Tibial artery (tissue), 4 donors: ENCODE measurements around the gene ANKRD61.
"Not testable (repeated sequence)": the region's sequence is repeated elsewhere in the genome, so short reads cannot be mapped to it uniquely, and the experiment has no call there.

ENCODE experiments used
- DNase-seq, 2 donors: peaks; one replicate each; pipeline ENCODE4 v3.0.0-alpha.2; 2019
- H3K27ac ChIP-seq, 2 donors: fragments of 200-600 bp; sonication (generic) in 1 of 2; 1 replicate in 1 of 2; 2 replicates in 1 of 2; pipeline ENCODE4 v1.5.1; 2018 to 2019; ENCODE audit warnings: mild to moderate bottlenecking in 1 of 2
- H3K27me3 ChIP-seq, 2 donors: fragments of 200-600 bp; sonication (generic) in 1 of 2; one replicate each; pipeline versions ENCODE4 v1.5.1 to v1.6.0; 2016 to 2019
- H3K36me3 ChIP-seq, 3 donors: fragments of 200-600 bp; sonication (generic) in 2 of 3; one replicate each; pipeline ENCODE4 v1.5.1; 2016 to 2019; ENCODE audit warnings: mild to moderate bottlenecking in 2 of 3
- H3K4me1 ChIP-seq, 4 donors: fragments of 200-600 bp; sonication (generic) in 2 of 4; 1 replicate in 3 of 4; 2 replicates in 1 of 4; pipeline ENCODE4 v1.5.1; 2016 to 2019
- H3K4me3 ChIP-seq, 2 donors: fragments of 200-600 bp; sonication (generic) in 1 of 2; 1 replicate in 1 of 2; 2 replicates in 1 of 2; pipeline ENCODE4 v1.5.1; 2018 to 2019; ENCODE audit warnings: mild to moderate bottlenecking in 2 of 2
- H3K9me3 ChIP-seq, 3 donors: fragments of 200-600 bp; sonication (generic) in 1 of 3; one replicate each; pipeline ENCODE4 v1.5.1; 2016 to 2019
- intact Hi-C: fragments of 100-400 bp; cut with DNase I; formaldehyde crosslinking; loops from one replicate; pipeline ENCODE4 v1.15.0; 2023; ENCODE audit warnings: low total_unique reads
- TF ChIP-seq, protein P1 (sequence below), 2 experiments: fragments of 200-600 bp in 1 of 2; fragments of 450-650 bp in 1 of 2; IDR thresholded peaks; one replicate each; pipeline ENCODE4 v1.5.1; 2017 to 2019; ENCODE audit warnings: antibody characterized with exemption in 2 of 2, mild to moderate bottlenecking in 1 of 2, moderate library complexity in 1 of 2

Gene ANKRD61

DNA sequence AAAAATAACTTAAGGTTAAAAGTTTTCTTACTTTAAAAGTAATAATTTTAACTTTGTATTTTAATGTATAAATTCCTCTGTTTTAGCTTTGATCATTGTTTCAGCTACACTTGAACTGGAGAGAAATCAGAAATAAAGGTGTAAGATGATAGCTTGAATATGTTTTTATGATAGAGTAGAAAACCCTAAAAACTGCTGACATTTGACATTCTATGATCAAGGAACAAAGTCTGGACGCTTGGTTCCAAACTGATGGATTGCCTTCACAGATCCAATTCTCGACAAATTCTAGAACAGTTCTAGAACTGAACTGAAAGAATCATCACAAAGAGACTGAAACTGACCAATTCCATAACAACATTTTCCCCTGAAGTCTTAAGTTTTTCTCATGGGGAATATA, at the start of gene ANKRD61:
Gene ANKRD61, plus strand, starts transcription at position 389 of the 400 bp plus-strand sequence. Its CDS starts 0 bp downstream, at position 389.
- Histone ChIP-seq H3K9me3 (no peaks in the 10 kb centered on the region), H3K27me3 (no peaks in the 10 kb centered on the region), H3K4me3 (no peak within 1 kb of the TSS), H3K4me1 (no peaks in the 10 kb centered on the region), H3K36me3 (peaks cover 67 to 97% (median 67%) of the 10 kb centered on the region in 3 donors), H3K27ac (no peak within 1 kb of the TSS)
- intact Hi-C loops = no loop called here
- TF ChIP-seq, protein P1, sequence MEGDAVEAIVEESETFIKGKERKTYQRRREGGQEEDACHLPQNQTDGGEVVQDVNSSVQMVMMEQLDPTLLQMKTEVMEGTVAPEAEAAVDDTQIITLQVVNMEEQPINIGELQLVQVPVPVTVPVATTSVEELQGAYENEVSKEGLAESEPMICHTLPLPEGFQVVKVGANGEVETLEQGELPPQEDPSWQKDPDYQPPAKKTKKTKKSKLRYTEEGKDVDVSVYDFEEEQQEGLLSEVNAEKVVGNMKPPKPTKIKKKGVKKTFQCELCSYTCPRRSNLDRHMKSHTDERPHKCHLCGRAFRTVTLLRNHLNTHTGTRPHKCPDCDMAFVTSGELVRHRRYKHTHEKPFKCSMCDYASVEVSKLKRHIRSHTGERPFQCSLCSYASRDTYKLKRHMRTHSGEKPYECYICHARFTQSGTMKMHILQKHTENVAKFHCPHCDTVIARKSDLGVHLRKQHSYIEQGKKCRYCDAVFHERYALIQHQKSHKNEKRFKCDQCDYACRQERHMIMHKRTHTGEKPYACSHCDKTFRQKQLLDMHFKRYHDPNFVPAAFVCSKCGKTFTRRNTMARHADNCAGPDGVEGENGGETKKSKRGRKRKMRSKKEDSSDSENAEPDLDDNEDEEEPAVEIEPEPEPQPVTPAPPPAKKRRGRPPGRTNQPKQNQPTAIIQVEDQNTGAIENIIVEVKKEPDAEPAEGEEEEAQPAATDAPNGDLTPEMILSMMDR (IDR thresholded peaks at IDR 0.05) = no peak
- DNase-seq = no peak

DNA sequence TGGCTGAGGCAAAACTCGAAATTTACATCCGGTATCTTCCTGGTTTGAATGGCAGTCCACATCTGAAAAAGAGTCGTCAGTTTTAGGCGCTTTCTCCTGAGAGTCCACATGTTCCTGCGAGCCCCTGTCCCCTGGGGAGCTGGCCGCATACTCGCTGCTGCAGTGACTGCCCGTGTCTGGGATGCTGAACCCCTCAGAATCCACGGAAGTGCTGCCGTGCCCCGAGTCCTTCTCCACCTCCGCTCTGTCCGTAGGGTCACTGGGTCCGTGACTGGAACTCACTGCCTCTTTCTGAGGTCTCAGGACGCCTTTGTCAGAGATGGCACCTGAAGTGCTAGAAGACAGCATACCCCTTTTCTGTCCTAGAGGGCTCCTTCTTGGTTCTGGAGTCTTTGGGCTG, 44.1 kb upstream of the ANKRD61 start:
- H3K27ac ChIP-seq, DNase-seq, H3K27me3 ChIP-seq, H3K9me3 ChIP-seq, H3K4me1 ChIP-seq, intact Hi-C loops, H3K4me3 ChIP-seq: not testable (repeated sequence)
- H3K36me3 ChIP-seq = peaks cover 32 to 61% (median 32%) of the 10 kb centered on the region in 3 donors

DNA sequence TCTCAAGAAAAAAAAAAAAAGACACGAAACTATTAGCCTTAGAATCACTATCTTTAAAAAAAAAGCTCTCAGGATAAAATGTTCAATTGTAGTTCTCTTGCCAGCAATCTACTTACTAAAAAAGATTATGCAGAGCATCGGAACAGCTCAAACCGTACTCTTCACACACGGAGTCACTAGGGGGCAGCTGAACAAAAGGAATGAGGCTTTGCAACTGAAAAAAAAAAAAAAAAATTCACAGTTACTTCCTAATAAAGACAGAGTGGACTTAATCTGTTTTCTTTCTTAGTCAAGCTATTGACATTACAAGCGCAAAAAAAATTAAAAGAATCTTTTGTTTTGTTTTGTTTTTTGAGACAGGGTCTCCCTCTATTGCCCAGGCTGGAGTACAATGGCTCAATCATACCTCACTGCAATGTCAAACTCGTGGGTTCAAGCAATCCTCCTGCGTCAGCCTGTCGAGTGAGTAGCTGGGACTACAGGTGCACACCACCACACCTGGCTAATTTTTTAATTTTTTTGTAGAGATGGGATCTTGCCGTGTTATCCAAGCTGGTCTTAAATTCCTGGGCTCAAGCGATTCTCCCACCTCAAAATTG, 33.9 kb upstream of the ANKRD61 start:
- H3K36me3 ChIP-seq = peaks cover 22 to 75% (median 55%) of the 10 kb centered on the region in 3 donors
- H3K4me1 ChIP-seq = peaks cover 0 to 4% (median 0%) of the 10 kb centered on the region in 4 donors
- H3K9me3 ChIP-seq = no peaks in the 10 kb centered on the region
- H3K4me3 ChIP-seq = no peak overlapping the region
- TF ChIP-seq, protein P1 (IDR thresholded peaks at IDR 0.05) = peak; percentile 55 to 64
- peak in 1 of 2 donors; percentile 47 for DNase-seq
- intact Hi-C loops = loop anchor here (10.0 kb wide), 1 partner anchor 327 kb away; no protein-coding TSS in a partner anchor
- peak overlapping the region in 1 of 2 donors; percentile 38 for H3K27ac ChIP-seq
- no peaks in the 10 kb centered on the region for H3K27me3 ChIP-seq

DNA sequence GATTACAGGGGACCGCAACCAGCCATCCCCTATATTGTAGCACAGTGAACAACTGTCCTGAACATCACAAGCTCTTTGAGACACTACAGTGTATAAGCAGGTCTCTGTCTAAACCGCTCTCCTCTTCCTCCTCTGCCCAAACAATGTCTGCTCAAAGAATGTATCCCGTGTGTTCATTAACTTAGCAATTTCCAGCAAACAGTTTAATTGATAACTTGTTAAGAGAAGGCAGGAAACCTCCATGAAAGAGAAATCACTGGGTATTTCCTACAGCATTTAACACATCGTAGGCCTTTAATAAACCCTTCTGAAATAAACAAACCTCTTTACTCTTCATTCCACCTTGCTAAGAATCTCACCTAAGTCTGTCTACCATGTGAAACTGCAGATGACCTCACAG, 23.8 kb upstream of the ANKRD61 start:
- DNase-seq = no peak
- Histone ChIP-seq H3K27ac (no peak overlapping the region), H3K36me3 (peaks cover 0 to 20% (median 6%) of the 10 kb centered on the region in 3 donors), H3K4me3 (no peak overlapping the region), H3K4me1 (peaks cover 0 to 24% (median 9%) of the 10 kb centered on the region in 4 donors), H3K27me3 (no peaks in the 10 kb centered on the region), H3K9me3 (no peaks in the 10 kb centered on the region)
- TF ChIP-seq, protein P1 (IDR thresholded peaks at IDR 0.05) = no peak
- intact Hi-C loops = no loop called here

DNA sequence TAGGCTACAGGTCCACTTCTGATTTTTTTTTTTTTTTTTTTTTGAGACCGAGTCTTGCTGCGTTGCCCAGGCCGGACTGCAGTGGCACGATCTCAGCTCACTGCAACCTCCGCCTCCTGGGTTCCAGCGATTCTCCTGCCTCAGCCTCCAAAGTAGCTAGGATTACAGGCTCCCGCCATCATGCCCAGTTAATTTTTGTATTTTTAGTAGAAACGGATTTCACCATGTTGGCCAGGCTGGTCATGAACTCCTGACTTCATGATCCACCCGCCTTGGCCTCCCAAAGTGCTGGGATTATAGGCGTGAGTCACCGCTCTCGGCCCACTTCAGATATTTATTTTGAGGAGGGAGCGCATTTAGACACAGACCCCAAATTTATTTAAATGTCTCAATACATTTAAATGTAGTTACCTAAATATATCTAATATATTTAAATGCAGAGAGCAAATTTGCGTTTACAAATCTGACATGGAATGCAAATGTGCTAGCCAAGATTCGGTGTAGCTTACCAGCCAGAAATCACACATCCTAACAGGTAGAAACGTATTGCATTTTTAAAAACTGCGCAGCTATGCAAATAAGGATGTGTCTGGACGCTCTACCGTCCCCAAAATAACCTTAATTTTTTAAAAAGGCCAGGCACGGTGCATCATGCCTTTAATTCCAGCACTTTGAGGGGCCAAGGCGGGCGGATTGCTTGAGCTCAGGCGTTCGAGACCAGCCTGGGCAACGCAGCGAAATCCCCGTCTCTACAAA, 23.2 kb upstream of the ANKRD61 start:
- Histone ChIP-seq H3K4me3 (peak overlapping the region; percentile 86 to 93), H3K4me1 (peaks cover 0 to 24% (median 9%) of the 10 kb centered on the region in 4 donors), H3K36me3 (peaks cover 0 to 20% (median under 1%) of the 10 kb centered on the region in 3 donors), H3K27ac (peak overlapping the region; percentile 74 to 91)
- H3K27me3 ChIP-seq, DNase-seq, H3K9me3 ChIP-seq, intact Hi-C loops: not testable (repeated sequence)

DNA sequence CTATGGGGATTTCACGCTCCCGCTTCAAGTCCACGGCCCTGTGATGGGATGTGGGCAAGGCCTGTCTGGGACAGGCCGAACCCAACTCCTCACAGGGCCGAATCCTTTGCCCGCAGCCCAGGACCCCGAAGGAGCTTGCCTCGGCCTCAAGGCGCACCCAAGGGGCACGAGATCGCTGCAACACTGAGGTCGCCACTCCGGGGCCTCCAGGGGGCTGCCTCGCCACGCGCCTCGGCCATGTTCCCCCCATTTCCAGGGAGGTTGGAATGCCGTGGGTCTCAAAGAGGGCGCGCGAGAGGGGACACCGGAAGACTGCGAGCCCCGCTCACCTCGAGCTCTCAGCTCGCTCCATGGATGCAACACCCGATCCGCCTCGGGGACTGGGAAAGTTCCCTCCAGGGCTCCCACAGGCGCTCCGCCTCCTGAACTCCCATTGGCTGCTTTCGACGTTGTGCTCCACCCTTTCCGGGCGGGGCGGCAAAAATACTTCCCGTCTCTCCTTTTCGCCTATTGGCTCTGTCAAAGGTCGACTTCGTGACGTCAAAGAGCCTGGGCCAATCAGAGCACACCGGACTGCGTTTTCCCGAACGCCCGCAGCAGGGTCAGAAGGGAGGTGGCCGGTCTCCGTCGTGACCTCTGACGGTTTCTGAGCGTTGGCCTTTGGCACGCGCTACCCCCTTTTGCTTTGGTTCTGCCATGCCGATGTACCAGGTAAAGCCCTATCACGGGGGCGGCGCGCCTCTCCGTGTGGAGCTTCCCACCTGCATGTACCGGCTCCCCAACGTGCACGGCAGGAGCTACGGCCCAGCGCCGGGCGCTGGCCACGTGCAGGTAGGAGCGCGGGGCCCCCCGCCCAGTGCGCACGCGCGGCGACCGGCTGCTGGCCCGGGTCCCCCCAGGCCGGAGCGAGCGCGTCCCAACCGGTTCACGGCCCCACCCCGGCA, 22.2 kb upstream of the ANKRD61 start, which contains the start of the genes AIMP2 and PMS2:
Gene AIMP2, plus strand, starts transcription at position 605 of the 944 bp plus-strand sequence. Its CDS starts 92 bp downstream, at position 697.
Gene PMS2, minus strand, starts transcription at position 382 of the 944 bp plus-strand sequence. Its CDS starts 30 bp downstream, at position 352.
- TF ChIP-seq, protein P1 (IDR thresholded peaks at IDR 0.05) = peak in 1 of 2 experiments; percentile 4
- H3K36me3 ChIP-seq = peaks cover 0 to 12% (median 0%) of the 10 kb centered on the region in 3 donors
- H3K9me3 ChIP-seq = no peaks in the 10 kb centered on the region
- peak within 1 kb of the TSS; percentile 86 to 93 for H3K4me3 ChIP-seq
- peak; percentile 98 to 99 for DNase-seq
- H3K27me3 ChIP-seq = no peaks in the 10 kb centered on the region
- H3K27ac ChIP-seq = peak within 1 kb of the TSS; percentile 74 to 91
- H3K4me1 ChIP-seq = peaks cover 0 to 24% (median 9%) of the 10 kb centered on the region in 4 donors
- intact Hi-C loops = no loop called here

DNA sequence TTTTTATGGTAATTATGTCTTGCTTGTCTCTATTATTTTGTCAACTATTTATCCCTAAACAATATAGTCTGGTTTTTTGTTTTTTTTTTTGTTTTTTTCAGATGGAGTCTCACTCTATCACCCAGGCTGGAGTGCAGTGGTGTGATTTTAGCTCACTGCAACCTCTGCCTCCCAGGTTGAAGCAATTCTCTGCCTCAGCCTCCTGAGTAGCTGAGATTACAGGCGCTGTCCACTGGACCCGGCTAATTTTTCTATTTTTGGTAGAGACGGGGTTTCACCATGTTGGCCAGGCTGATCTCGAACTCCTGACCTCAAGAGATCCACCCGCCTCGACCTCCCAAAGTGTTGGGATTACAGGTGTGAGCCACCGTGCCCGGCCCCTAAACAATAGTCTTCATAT, 20.8 kb upstream of the ANKRD61 start:
- Histone ChIP-seq H3K27ac (peak overlapping the region in 1 of 2 donors; percentile 91), H3K4me1 (peaks cover 0 to 25% (median 9%) of the 10 kb centered on the region in 4 donors), H3K36me3 (peaks cover 4 to 13% (median 6%) of the 10 kb centered on the region in 3 donors), H3K4me3 (peak overlapping the region in 1 of 2 donors; percentile 93)
- H3K9me3 ChIP-seq, intact Hi-C loops, H3K27me3 ChIP-seq, DNase-seq: not testable (repeated sequence)
